ENCODE measurements around the gene UFC1.
A peak's percentile ranks its signal among the peaks of the same experiment; 100 is the strongest.
"Not testable (repeated sequence)": the region's sequence is repeated elsewhere in the genome, so short reads cannot be mapped to it uniquely, and the experiment has no call there.

The UFC1 gene

GRCh38 chr1:161153682-161154337, at the start of gene UFC1:
TSS of gene UFC1 (plus strand) at chr1:161153978. CDS start at chr1:161153998, 20 bp downstream.
- DNase-seq (ENCODE audit: low read depth) = peak; percentile 69

DNA sequence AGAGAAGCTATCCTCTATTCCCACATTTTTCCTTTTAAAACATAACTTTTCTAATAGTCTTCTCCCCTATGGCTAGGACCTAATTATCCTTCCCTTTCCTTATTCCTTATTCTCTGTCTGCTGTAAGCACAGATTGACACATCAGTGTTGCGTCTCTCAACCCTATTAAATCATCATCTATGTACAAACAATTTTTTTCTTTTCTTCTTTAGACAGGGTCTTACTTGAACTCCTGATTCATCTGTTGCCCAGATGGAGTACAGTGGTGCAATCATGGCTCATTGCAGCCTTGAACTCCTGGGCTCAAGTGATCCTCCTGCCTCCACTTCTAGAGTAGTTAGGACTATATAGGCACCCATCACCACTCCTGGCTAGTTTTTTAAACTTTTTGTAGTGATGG, 47.3 kb upstream of the UFC1 start:
- DNase-seq (ENCODE audit: low read depth) = no peak

- no peak for DNase-seq (ENCODE audit: low read depth)
These were observed 42.7 kb upstream of the UFC1 start for GRCh38 chr1:161111117-161111516.

DNA sequence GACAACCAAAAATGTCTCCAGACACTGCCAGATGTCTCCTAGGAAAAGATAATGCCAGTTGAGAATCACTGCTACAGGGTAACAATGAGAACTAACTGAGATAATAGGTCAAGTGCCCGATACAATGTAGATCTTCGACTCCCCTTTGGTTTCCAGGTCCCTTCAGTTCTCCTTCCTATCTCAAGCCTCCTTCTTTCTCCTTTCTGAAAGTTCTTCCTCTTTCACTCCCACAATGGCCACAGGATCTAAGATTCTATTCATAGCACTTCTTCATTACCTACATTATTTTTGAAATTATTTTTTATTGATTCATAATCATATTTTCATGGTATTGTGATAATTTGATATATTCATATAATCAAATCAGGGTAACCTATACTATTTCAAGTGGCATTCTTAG, 42.3 kb upstream of the UFC1 start:
- no peak for DNase-seq (ENCODE audit: low read depth)

DNA sequence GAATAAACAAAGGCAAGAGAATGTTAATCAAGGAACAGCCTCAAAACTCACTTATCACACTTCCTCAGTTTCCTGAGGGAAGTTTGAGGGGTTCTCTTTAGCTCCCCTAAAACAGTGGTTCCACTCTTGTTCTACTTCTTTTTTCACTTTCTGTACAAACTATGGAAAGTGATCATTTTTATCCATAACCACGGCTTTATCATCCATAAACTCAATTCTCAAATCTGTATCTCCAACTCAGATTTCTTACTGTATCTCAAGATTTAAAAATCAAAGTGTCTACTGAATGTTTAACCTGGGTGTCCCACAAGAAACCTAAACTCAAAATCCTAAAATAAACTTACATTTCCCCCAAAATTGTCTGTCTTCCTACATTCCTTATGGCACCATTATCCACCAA, 39.9 kb upstream of the UFC1 start:
- DNase-seq (ENCODE audit: low read depth) = no peak

DNA sequence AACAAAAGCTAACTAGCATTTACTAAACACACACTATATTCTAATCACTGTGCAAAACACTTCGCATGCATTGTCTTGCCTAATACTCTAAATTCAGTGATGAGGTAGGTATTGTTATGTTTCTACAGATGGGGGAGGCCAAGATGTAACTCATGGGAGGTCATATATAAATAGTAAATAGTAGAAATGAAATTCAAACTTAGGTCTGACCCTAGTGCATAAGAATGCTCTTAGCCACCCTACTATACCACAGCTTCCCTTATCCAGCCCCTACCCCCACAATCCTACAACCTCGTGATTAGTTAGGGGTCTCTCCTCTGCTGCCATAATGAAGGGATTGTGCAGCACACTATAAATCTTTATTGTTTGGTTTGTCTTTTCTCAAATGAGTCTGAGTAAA, 39.2 kb upstream of the UFC1 start:
- DNase-seq (ENCODE audit: low read depth) = no peak

DNA sequence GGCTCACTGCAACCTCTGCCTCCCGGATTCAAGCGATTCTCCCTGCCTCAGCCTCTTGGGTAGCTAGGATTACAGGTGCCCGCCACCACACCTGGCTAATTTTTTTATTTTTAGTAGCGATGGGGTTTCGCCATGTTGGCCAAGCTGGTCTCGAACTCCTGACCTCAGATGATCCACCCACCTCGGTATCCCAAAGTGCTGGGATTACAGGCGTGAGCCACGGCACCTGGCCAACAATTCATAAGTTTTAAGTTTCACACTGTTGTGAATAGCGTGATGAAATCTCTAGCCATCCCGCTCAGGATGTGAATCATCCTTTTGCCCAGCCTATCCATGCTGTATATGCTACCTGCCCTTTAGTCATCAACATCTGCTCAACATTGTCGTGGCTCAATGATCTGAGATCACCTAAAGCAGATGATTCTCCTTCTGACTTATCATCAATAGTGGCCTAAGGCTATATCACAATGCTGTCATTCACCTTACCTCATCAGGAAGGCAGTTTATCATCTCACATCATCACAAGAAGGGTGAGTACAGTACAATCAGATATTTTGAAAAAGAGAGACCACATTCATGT, 38.6 kb upstream of the UFC1 start:
- no peak for DNase-seq (ENCODE audit: low read depth)

- DNase-seq (ENCODE audit: low read depth) = not testable (repeated sequence)
These were observed 37.8 kb upstream of the UFC1 start for GRCh38 chr1:161115961-161116360.

DNA sequence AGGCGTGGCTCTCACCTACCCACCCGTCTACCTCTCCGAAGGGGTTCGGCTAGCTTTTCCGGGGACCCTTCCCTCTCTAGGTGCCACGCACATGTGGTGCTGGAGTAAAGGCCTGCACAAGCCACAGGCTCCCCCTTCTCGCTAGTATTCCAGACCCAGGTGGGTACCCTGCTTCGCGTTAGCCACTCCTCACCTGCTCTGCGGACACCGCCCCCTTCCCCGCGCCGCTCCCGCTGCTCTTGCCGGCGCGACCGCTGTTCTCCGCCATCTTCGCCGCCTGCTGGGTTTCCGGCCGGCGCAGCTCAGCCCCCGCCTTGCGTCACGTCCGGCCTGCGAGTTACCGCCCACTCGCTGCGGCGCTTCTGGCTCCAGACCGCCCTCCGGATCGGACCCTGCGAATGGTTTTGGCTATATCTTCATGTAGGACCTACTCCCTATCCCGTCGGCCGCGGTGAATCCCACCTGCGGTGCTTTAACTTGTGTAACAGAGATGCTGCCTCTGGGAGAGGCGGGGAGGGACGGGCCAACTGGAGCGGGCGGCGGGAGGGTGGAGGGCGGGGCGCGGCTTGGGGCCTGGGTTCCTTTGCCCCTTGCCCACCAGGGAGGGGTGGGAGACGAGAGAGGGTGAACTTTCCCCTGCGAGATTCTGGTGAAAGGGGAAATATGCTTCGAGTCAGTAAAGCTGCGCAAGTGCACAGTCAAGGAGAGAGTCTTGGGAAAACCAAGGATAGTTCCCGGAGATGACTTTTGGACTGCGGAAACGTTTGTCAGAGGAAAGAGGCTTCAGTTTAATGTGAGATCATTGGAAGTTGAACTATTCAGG, 35.8 kb upstream of the UFC1 start, which contains the start of the genes NIT1 and PFDN2:
TSS of gene NIT1 (plus strand) at position 347 of the 823 bp plus-strand sequence. CDS start at position 419, 72 bp downstream.
TSS of gene PFDN2 (minus strand) at position 279 of the 823 bp plus-strand sequence. CDS start at position 268, 11 bp downstream.
- peak; percentile 72 for DNase-seq (ENCODE audit: low read depth)

- DNase-seq (ENCODE audit: low read depth) = no peak
These were observed 34.5 kb upstream of the UFC1 start for GRCh38 chr1:161119092-161119903.

GRCh38 chr1:161121042-161121650, 32.6 kb upstream of the UFC1 start:
- no peak for DNase-seq (ENCODE audit: low read depth)

- DNase-seq (ENCODE audit: low read depth) = no peak
These were observed 31.9 kb upstream of the UFC1 start for GRCh38 chr1:161121834-161122233.

DNA sequence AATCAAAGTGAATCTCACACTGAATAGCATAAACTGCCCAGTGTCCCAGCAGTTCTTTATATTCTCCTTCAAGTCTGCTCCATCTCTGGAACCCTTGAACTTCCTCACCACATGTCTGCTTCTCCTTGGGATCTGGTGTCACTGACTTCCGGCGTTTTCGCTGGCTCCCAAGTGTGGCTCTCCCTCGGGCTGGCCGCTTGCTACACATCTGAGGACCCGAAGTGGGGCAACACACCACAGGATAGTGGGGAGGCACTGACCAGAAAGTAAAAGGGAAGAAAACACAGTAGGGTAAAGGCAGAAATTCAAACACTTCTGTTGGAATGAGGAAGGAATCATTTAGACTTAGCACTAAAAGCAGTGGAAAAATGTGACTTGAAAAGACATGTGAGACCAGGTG, 30.8 kb upstream of the UFC1 start:
- no peak for DNase-seq (ENCODE audit: low read depth)

GRCh38 chr1:161127649-161128048, 26.1 kb upstream of the UFC1 start:
- DNase-seq (ENCODE audit: low read depth) = no peak

- DNase-seq (ENCODE audit: low read depth) = no peak
These were observed 25.0 kb upstream of the UFC1 start for GRCh38 chr1:161128591-161129420.

DNA sequence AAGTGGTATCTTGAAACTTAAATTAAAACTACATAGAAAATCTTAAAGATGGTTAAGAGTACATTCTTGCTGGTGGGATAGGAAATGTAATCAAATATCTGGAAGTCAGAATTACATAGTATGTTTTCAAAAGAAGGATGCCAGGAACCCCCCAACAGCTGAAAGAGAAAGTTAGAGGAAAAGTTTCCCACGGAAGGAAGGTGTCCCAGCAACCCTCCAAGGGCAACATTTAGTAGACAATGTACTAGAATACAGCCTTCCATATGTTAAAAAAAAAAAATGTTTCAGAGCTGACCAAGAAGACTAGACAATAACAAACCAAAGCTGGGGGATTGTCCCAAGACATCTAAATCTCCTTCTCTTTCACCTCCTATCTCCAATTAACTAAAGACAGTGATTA, 23.5 kb upstream of the UFC1 start:
- no peak for DNase-seq (ENCODE audit: low read depth)

DNA sequence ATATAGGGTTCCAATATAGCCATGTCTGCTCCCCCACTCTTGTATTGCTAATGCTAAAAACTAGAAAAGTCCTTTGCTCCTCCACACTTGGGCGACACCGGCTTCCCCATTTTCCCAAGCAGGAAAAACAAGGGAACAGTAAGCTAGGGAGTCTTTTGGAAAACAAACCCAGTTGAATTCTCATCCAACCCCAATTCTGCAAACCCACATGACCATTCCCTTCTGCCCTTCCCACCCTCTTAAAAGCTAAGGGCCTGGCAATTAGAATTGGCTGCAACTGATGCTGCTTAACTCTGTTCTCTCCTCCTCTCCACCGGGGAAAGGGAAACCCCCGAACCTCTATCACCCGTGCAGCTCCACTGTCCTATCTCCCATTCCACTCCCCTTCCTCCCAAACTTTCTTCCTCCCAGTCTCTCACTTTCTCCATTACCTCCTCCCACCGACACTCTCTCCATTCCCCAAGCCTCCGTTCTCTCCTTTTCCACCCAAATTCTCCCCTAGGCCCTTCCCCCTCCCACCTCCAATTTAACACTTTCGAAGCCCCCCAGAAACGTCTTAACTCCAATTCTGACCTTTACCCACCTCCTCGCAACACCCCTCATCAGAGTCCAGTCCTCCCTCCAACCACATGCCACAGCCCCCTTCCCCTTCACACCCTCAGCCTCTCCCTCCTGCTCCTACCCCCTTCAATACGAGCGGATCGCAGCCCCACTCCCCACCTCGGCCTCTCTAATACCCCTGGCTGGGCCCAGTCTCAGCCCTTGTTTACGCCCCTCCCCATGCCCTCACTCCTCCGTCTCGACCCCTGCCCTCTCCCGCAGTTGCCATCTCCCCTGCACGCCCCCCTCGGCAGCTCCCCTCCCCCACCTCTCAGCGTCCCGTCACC, 22.0 kb upstream of the UFC1 start:
- no peak for DNase-seq (ENCODE audit: low read depth)

GRCh38 chr1:161132410-161133219, 21.2 kb upstream of the UFC1 start, which contains the start of gene DEDD:
TSS of gene DEDD (minus strand) at chr1:161132667. CDS start at chr1:161124462, 8,205 bp downstream.
- peak; percentile 81 for DNase-seq (ENCODE audit: low read depth)

Data from activated T-helper 1 cell treated with Interleukin-2 at 50 U/mL for 16 hours (primary cell).